Heart left ventricle (tissue), 13 donors: ENCODE measurements around the gene MGME1.

Experiments used
- CTCF ChIP-seq, 12 donors: fragments of 200-600 bp; sonication (generic) in 4 of 12; IDR thresholded peaks; one replicate each; pipeline versions ENCODE4 v1.5.0 to v1.8.0; 2018 to 2022; ENCODE audit warnings: antibody characterized with exemption in 12 of 12, mild to moderate bottlenecking in 5 of 12
- POLR2A ChIP-seq, 2 donors: fragments of 450-650 bp; IDR thresholded peaks; one replicate each; pipeline ENCODE4 v1.6.1; 2017; ENCODE audit warnings: antibody characterized with exemption in 2 of 2, mild to moderate bottlenecking in 2 of 2, moderate library complexity in 2 of 2
- donor health status: ischemic (EF 13 %, LVEDD 7.1; RV severe dilation, severe dysfunction).
- donor health status: DM: no; HTN: yes; CAD: no.
- donor health status: DM: no; HTN: no; CAD: no.
- donor health status: ischemic (EF 25% LVEDD 6.9; RV normal size, moderate dysfunction).
- donor health status: ischemic (EF 25% LVEDD 5.7; RV mildly dilated, moderate dysfunction).
- donor health status: ischemic (EF 35%, LVEDD 5.7; RV mildly dilated, moderate dysfunction).
- donor health status: nonischemic (EF 11% LVEDD 7.7; RV severe dilation, severe dysfunction).
- donor health status: DM: yes; HTN: yes; CAD: no.
- donor health status: PGD.
- donor health status: ischemic (EF 29% LVEDD 5.4; RV normal size, mild dysfunction).
- donor health status: nonischemic (EF 23%, LVEDD 6.1; RV moderate dilation, normal function).

DNA sequence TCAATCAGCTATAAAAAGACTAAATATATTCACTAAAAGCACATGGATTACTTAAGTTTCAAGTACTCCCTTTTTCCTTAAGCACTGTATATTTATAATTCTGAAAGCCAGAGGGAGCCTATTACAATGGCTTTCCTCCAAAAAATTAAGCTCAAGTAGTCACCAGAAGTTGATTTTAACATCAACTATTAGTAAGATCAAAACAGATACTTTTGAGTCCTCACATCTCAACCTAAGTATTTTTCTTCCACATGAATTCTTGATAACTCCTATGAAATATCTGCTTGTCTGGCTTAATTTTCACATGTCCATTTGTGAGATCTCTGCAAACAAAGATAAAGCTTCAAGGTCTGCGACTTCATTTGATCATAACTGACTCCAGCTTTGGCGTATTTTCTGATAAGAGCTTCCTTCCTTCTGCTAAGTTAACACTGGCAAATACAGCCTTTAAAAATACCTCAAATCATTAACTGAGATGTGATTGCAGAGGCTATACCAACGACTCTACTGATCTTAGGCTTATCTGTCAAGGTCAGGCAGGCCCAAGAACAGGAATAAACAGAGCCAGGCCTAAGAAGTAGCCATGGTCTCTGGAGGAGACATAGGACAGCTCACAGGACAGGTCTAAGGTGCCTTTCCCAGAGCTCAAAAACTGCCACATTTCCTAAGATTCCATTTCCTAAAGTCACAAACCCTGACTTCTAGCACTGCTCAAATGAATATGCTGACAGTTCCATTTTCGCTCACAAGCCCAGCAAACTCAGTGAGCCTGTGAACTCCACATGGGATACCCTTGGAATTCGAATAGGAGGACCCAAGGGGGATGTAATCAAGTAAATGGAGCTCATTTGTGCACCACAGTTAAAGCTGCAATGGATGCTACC lies 10.2 kb upstream of the MGME1 start:
- TF ChIP-seq POLR2A (IDR thresholded peaks at IDR 0.05) = no peak
- TF ChIP-seq CTCF (IDR thresholded peaks at IDR 0.05) = peak in 6 of 12 donors; percentile 19 to 50 (median 32)
